Keratinocyte (primary cell): Measurements from ENCODE around the gene CYP1A2. TPM values are rescaled to one million over a fixed set of nuclear protein-coding genes. Genes with fewer than 3 reads are reported as not detected.

Source experiments
- DNase-seq: peaks from one replicate; pipeline ENCODE4 v3.0.0-alpha.2; 2011; ENCODE audit warnings: low read depth, missing footprints, low spot score
- FAIRE-seq: peaks from 2 replicates; lab custom pipeline; 2011; peaks lifted over from hg19 to GRCh38; lab: Jason Lieb, UNC
- H2AFZ ChIP-seq: 2 replicates; pipeline ENCODE4 v1.6.0; 2012; ENCODE audit warnings: low read length, control low read depth, inconsistent platforms; ENCODE audit not compliant: control insufficient read depth
- H3K27ac ChIP-seq: 2 replicates; pipeline ENCODE4 v1.5.1; 2011; ENCODE audit warnings: low read length; ENCODE audit not compliant: control insufficient read depth, insufficient read depth
- H3K27me3 ChIP-seq: 3 replicates; pipeline ENCODE4 v1.6.0; 2011; ENCODE audit warnings: low read length; ENCODE audit not compliant: control insufficient read depth, insufficient read depth; ENCODE audit errors: extremely low read depth
- H3K36me3 ChIP-seq, 2 experiments: 2 replicates in 1 of 2; 3 replicates in 1 of 2; pipeline ENCODE4 v1.5.1; 2011; ENCODE audit warnings: low read length in 2 of 2, mild to moderate bottlenecking in 1 of 2; ENCODE audit not compliant: control insufficient read depth in 2 of 2, insufficient read depth in 2 of 2; ENCODE audit errors: extremely low read depth in 1 of 2
- H3K4me1 ChIP-seq: 3 replicates; pipeline ENCODE4 v1.5.1; 2011; ENCODE audit warnings: low read length; ENCODE audit not compliant: control insufficient read depth, insufficient read depth; ENCODE audit errors: extremely low read depth
- H3K4me2 ChIP-seq: 3 replicates; pipeline ENCODE4 v1.6.0; 2011; ENCODE audit warnings: low read depth, low read length; ENCODE audit not compliant: control insufficient read depth, insufficient read depth; ENCODE audit errors: extremely low read depth
- H3K4me3 ChIP-seq, 3 experiments: fragments of 200-600 bp in 1 of 3; sonication (generic) in 1 of 3; 2 replicates in 2 of 3; 3 replicates in 1 of 3; pipeline ENCODE4 v1.5.1; 2011 to 2016; ENCODE audit warnings: low read length in 3 of 3, mild to moderate bottlenecking in 3 of 3, control low read depth in 2 of 3, inconsistent platforms in 1 of 3, low read depth in 1 of 3, mixed read lengths in 1 of 3, mixed run types in 1 of 3, moderate library complexity in 1 of 3; ENCODE audit not compliant: control insufficient read depth in 2 of 3, insufficient read depth in 2 of 3; ENCODE audit errors: extremely low read depth in 1 of 3
- H3K79me2 ChIP-seq: 2 replicates; pipeline ENCODE4 v1.6.0; 2012; ENCODE audit warnings: low read length; ENCODE audit not compliant: control insufficient read depth, insufficient read depth
- H3K9ac ChIP-seq: 3 replicates; pipeline ENCODE4 v1.6.0; 2011; ENCODE audit warnings: low read length; ENCODE audit not compliant: control insufficient read depth, insufficient read depth; ENCODE audit errors: extremely low read depth
- H3K9me1 ChIP-seq: 3 replicates; pipeline ENCODE4 v1.6.0; 2011; ENCODE audit warnings: low read length; ENCODE audit not compliant: control insufficient read depth, insufficient read depth; ENCODE audit errors: extremely low read depth
- H3K9me3 ChIP-seq: 2 replicates; pipeline ENCODE4 v1.5.1; 2012; ENCODE audit warnings: low read depth, low read length; ENCODE audit not compliant: control insufficient read depth
- H4K20me1 ChIP-seq: 3 replicates; pipeline ENCODE4 v1.6.0; 2011; ENCODE audit warnings: low read length; ENCODE audit not compliant: control insufficient read depth, insufficient read depth; ENCODE audit errors: extremely low read depth
- EZH2 ChIP-seq: IDR thresholded peaks from one replicate; pipeline ENCODE4 v1.6.1; 2012; ENCODE audit warnings: inconsistent platforms, mild to moderate bottlenecking, low read length, moderate library complexity
- dilution Hi-C: fragments of 300-500 bp; cut with MboI; formaldehyde crosslinking; loops from one replicate; pipeline ENCODE4 v1.7.0; 2020; ENCODE audit warnings: low sequenced_read_pairs; ENCODE audit not compliant: extremely low pct_ligation_motif_present
- polyA plus RNA-seq, 5 experiments: library from polyadenylated mRNA; depleted of rRNA in 3 of 5; stranded (reverse) in 3 of 5; stranded (forward) in 1 of 5; unstranded in 1 of 5; fragments of >200 nt; gene quantifications; 1 replicate in 1 of 5; 2 replicates in 3 of 5; 3 replicates in 1 of 5; pipeline versions ENCODE4 v1.2.1 to v1.2.3, GENCODE V29; 2011 to 2012; ENCODE audit warnings: missing spikeins in 2 of 5, low read depth in 1 of 5, low replicate concordance in 1 of 5
- TF ChIP-seq, protein P1 (sequence below), 3 experiments: IDR thresholded peaks in 1 of 3; conservative IDR thresholded peaks in 1 of 3; optimal IDR thresholded peaks in 1 of 3; 2 replicates in 2 of 3; 3 replicates in 1 of 3; pipeline versions ENCODE3 to v1.5.1; 2011; ENCODE audit warnings: low read length in 3 of 3, mild to moderate bottlenecking in 3 of 3, moderate library complexity in 2 of 3, control low read depth in 1 of 3, inconsistent platforms in 1 of 3; ENCODE audit not compliant: insufficient read depth in 2 of 3; ENCODE audit errors: extremely low read depth in 1 of 3

Gene CYP1A2
- polyA plus RNA-seq, 1 donor (not counting 4 experiments of a cell fraction or from before 2014, with no cell fraction given) = 0.04 TPM

DNA sequence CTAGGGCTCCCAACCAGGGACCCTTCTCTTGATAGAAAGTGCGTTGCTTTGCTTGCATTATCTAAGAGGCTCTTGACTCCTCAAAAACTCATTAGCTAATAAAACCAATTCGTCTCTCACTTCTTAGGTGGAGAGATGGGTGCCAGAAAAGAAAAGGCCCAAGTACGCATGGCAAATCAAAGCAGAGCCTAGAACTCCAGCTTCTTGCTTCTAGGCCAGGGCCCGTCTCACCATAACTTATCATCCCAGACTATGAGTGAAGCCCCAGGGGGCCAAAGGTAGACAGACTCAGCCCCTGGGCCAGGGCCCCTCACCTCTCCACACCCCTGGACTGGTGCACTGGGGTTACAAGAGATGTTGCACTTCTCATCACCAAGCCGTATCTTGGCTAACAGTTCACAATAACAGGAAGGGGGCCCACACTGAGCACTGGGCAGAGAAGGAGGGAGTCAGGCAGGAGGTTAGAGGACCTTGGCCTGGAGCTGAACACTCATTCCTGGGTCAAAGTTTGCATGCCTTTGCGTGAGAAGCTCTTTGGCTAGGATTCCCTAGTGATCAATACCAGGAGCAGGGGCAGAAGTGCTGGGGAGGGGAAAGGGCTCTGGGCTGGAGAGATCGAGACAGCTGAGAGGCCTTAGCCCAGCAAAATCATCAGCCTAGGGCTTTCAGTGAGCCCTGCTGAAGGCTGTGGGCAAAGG, 17.9 kb upstream of the CYP1A2 start:
- no peak overlapping the region for H3K9ac ChIP-seq
- H3K27ac ChIP-seq = no peak overlapping the region
- TF ChIP-seq, protein P1, sequence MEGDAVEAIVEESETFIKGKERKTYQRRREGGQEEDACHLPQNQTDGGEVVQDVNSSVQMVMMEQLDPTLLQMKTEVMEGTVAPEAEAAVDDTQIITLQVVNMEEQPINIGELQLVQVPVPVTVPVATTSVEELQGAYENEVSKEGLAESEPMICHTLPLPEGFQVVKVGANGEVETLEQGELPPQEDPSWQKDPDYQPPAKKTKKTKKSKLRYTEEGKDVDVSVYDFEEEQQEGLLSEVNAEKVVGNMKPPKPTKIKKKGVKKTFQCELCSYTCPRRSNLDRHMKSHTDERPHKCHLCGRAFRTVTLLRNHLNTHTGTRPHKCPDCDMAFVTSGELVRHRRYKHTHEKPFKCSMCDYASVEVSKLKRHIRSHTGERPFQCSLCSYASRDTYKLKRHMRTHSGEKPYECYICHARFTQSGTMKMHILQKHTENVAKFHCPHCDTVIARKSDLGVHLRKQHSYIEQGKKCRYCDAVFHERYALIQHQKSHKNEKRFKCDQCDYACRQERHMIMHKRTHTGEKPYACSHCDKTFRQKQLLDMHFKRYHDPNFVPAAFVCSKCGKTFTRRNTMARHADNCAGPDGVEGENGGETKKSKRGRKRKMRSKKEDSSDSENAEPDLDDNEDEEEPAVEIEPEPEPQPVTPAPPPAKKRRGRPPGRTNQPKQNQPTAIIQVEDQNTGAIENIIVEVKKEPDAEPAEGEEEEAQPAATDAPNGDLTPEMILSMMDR (optimal IDR thresholded peaks at IDR 0.05 in 1 of 3, IDR thresholded peaks at IDR 0.05 in 1 of 3, conservative IDR thresholded peaks at IDR 0.05 in 1 of 3; ENCODE audit: extremely low read depth in 1 of 3, insufficient read depth in 2 of 3, low read length in 3 of 3) = no peak
- TF ChIP-seq EZH2 = no peak
- no peaks in the 10 kb centered on the region for H4K20me1 ChIP-seq
- no peaks in the 10 kb centered on the region for H3K9me3 ChIP-seq
- H3K36me3 ChIP-seq = no peaks in the 10 kb centered on the region
- FAIRE-seq (no peak), DNase-seq (no peak)
- H3K79me2 ChIP-seq = no peaks in the 10 kb centered on the region
- H3K27me3 ChIP-seq = peaks cover 6% of the 10 kb centered on the region
- H3K4me1 ChIP-seq = peaks cover 10% of the 10 kb centered on the region
- H3K4me3 ChIP-seq = no peak overlapping the region
- no peak overlapping the region for H3K4me2 ChIP-seq
- H2AFZ ChIP-seq = no peak overlapping the region
- dilution Hi-C loops = no loop called here
- no peaks in the 10 kb centered on the region for H3K9me1 ChIP-seq

DNA sequence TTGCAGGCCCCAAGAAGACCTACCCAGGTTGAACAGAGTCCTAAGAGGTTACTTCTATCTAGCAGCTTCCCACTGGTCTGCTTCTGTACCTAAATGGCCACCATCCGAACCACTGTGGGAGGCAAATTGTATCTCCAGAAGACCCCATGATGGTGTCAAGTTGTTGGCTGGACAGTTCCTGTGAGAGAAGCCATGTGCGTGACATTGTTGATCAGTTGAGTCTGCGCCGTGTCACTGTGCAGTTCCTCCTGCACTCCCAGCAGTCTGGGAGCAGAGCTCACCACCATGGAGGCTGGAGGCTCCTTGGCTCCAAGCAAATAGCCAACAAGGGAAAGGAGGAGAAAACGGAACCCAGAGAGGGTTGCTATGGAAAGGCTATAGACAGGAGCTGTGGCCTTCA, 15.8 kb upstream of the CYP1A2 start:
- H3K36me3 ChIP-seq = no peaks in the 10 kb centered on the region
- H3K9ac ChIP-seq = no peak overlapping the region
- H2AFZ ChIP-seq = no peak overlapping the region
- H3K9me1 ChIP-seq = no peaks in the 10 kb centered on the region
- TF ChIP-seq EZH2 = no peak
- TF ChIP-seq, protein P1 (optimal IDR thresholded peaks at IDR 0.05 in 1 of 3, IDR thresholded peaks at IDR 0.05 in 1 of 3, conservative IDR thresholded peaks at IDR 0.05 in 1 of 3; ENCODE audit: extremely low read depth in 1 of 3, insufficient read depth in 2 of 3, low read length in 3 of 3) = no peak
- H3K4me3 ChIP-seq = no peak overlapping the region
- DNase-seq = no peak
- H3K79me2 ChIP-seq = no peaks in the 10 kb centered on the region
- H3K4me2 ChIP-seq = no peak overlapping the region
- no peak for FAIRE-seq
- dilution Hi-C loops = no loop called here
- H3K27me3 ChIP-seq = peaks cover 3% of the 10 kb centered on the region
- H4K20me1 ChIP-seq = no peaks in the 10 kb centered on the region
- H3K9me3 ChIP-seq = no peaks in the 10 kb centered on the region
- peaks cover 5% of the 10 kb centered on the region for H3K4me1 ChIP-seq
- no peak overlapping the region for H3K27ac ChIP-seq
